Measurements from ENCODE around the gene NEK9.
A peak's percentile ranks its signal among the peaks of the same experiment; 100 is the strongest.

GRCh38 chr14:75050852-75051555 lies 75.8 kb downstream of the NEK9 start, which contains the start of gene MLH3:
- TF ChIP-seq POLR2A (IDR thresholded peaks at IDR 0.05), result peak in 1 of 2 donors; percentile 91
- TF ChIP-seq CTCF (IDR thresholded peaks at IDR 0.05), result no peak
